Coronary artery (tissue), 2 donors: ENCODE measurements around the gene SPAG4.

ENCODE experiments used
- DNase-seq: peaks from one replicate; pipeline ENCODE4 v3.0.0-alpha.2; 2017; ENCODE audit warnings: low spot score
- H3K27ac ChIP-seq, 2 donors: fragments of 200-600 bp; sonication (generic); one replicate each; pipeline ENCODE4 v1.5.1; 2016 to 2019
- H3K4me3 ChIP-seq: fragments of 200-600 bp; sonication (generic); 2 replicates; pipeline ENCODE4 v1.5.1; 2016; ENCODE audit warnings: mild to moderate bottlenecking, moderate library complexity
- TF ChIP-seq, protein P1 (sequence below): fragments of 200-600 bp; sonication (generic); IDR thresholded peaks from one replicate; pipeline ENCODE4 v1.5.1; 2019; ENCODE audit warnings: antibody characterized with exemption

The SPAG4 gene

DNA sequence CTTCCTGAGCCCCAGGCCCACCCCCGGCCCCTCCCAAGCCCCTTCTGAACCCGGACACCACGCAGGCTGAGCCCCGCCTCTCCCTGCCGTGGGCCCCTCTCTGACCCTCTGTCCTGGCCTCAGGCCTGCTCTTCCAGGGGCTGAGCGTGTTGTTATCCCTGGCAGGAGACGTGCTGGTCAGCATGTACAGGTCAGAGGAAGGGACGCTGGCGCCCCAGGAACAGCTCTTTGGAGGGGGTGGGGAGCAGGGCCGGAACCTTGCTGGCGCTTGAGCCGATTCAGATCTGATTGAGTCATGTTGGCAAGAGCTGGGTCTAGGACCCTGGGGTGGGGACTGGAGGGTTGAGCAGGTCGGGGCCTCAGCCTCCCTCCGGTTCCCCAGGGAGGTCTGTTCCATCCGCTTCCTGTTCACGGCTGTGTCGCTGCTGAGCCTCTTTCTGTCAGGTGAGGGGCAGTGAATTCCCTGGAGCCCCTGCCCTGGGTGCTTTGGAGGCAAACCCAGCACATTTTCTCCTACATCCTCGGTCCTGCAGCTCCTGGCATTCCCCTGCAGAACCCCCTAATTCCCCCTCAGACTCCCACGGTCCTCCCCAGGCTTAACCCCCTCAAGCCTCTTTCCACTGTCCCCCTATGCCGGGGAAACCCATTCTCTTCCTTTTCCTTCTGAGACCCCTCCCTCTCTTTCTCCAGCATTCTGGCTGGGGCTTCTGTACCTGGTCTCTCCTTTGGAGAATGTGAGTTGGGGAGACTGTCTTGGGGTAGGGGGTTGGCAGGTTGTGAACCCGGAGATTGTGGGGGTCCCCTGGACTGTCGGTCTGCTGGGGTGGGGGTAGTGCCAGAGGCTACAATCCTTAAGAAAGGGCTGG, 2.0 kb downstream of the SPAG4 start:
- TF ChIP-seq, protein P1, sequence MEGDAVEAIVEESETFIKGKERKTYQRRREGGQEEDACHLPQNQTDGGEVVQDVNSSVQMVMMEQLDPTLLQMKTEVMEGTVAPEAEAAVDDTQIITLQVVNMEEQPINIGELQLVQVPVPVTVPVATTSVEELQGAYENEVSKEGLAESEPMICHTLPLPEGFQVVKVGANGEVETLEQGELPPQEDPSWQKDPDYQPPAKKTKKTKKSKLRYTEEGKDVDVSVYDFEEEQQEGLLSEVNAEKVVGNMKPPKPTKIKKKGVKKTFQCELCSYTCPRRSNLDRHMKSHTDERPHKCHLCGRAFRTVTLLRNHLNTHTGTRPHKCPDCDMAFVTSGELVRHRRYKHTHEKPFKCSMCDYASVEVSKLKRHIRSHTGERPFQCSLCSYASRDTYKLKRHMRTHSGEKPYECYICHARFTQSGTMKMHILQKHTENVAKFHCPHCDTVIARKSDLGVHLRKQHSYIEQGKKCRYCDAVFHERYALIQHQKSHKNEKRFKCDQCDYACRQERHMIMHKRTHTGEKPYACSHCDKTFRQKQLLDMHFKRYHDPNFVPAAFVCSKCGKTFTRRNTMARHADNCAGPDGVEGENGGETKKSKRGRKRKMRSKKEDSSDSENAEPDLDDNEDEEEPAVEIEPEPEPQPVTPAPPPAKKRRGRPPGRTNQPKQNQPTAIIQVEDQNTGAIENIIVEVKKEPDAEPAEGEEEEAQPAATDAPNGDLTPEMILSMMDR, result peak; percentile 30
- Histone ChIP-seq H3K27ac (peak overlapping the region; percentile 1 to 90), H3K4me3 (peak overlapping the region; percentile 79)
- DNase-seq, result peak; percentile 81

DNA sequence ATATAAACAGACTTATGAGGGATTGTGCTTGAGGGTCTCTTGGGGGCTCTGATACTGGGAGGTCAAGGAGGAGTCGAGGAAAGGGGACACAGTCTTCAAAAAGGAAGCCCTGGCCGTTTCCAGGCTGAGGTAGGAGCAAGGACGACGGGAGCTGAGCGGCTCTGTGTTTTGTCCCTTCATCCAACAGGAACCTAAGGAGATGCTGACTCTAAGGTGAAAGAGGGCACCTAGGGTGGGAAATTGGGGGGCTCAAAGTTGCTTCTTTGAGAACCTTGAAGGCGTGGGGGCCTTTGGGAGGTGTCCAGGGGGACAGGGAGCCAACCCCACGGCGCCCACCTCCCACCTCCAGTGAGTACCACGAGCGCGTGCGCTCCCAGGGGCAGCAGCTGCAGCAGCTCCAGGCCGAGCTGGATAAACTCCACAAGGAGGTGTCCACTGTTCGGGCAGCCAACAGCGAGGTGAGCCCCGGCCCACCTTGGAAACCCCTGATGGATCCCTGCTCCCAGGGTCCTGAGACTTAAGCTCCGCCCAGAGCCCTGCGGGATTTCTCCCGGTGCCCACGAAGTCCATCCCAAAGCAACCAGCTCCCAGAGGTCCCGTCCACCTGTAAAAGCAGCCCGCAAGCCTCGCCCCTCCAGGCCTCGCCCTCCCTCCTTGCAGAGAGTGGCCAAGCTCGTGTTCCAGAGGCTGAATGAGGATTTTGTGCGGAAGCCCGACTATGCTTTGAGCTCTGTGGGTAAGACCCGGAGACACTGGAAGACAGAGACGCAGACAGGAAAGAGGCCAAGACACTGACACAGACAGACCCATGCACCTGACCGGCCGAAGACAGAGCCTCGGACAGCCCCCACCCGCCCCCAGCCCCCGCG, 2.9 kb downstream of the SPAG4 start:
- DNase-seq, result peak; percentile 76
- Histone ChIP-seq H3K4me3 (peak overlapping the region; percentile 79), H3K27ac (peak overlapping the region; percentile 25 to 90)
- TF ChIP-seq, protein P1, result no peak

DNA sequence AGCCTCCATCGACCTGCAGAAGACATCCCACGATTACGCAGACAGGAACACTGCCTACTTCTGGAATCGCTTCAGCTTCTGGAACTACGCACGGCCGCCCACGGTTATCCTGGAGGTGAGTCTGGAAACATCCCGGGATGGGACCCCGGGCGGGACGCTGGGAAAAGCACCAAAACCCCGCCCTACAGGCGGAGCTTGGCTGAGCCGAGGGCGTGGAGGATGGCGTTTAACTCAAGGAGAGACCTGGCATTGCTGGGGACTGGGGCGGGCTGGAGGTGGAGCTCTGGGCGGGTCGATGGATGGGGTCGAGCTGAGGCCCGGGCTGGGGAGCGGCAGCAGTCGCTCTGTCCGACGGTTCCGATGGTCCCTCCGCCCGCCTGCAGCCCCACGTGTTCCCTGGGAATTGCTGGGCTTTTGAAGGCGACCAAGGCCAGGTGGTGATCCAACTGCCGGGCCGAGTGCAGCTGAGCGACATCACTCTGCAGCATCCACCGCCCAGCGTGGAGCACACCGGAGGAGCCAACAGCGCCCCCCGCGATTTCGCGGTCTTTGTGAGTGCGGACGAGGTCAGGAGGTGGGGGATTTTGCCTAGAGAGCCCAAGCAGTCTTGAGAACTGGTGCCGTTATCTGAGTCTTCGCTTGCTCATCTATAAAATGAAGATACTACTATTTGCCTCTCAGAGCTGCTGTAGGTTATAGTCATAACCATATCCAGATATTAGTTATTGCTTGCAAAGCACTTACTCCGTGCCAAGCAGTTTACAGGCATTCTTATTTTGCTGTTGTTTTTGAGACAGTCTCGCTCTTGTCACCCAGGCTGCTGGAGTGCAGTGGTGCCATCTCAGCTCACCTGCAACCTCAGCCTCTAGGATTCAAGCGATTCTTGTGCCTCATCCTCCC, 3.8 kb downstream of the SPAG4 start:
- Histone ChIP-seq H3K4me3 (peak overlapping the region; percentile 79), H3K27ac (peak overlapping the region in 1 of 2 donors; percentile 90)
- TF ChIP-seq, protein P1, result no peak
- DNase-seq, result peak; percentile 86

DNA sequence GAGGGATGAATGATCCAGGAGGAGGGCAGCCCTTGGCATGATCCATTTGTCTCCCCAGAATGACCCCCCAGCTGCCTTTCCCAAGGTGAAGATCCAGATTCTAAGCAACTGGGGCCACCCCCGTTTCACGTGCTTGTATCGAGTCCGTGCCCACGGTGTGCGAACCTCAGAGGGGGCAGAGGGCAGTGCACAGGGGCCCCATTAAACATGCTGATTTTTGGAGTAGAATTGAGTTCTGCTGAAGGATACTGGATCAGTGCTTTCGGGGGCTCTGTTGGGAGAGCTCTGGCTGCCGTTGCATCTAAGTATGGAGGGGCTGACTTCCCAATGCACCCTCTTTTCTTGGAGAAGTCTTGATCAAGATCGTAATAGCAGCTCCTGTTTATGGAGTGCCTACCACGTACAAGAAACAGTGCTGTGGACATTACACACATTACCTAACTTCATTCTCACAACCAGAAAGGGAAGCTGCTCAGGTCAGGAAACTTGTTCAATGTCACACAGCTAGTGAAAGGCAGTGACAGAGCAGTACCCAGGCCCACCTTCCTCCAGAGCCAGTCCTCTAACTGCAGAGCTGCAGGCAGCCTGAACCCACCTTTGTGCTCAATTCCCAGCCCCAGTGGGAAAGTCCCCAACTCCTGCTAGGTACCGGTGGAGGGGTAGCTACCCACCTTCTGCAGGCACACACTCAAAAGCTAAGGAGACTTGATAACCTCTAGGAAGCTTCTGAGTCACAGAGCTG, 5.4 kb downstream of the SPAG4 start:
- H3K27ac ChIP-seq, result no peak overlapping the region
- TF ChIP-seq, protein P1, result no peak
- peak; percentile 72 for DNase-seq
- H3K4me3 ChIP-seq, result no peak overlapping the region

DNA sequence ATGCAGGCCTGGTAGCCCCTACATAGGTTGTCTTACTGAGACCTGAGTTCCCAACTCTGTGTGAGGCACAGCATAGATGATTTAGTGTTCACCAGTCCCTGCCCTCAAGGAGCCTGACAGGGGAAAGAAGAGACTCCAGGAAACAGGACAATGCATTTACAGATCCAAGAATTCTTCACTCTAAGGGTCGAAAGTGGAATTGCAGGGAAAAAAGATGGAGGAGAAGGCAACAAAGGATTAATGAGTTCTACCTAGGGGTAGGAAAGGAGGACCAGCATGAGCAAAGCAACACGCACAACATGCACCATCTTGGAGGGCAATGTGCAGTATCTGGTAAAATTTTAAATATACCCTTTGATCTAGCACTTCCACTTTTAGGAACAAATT, 5.9 kb downstream of the SPAG4 start:
- TF ChIP-seq, protein P1, result no peak
- DNase-seq, result peak; percentile 41

More for the DNA sequence above, 5.9 kb downstream of the SPAG4 start:
- Histone ChIP-seq H3K4me3 (no peak overlapping the region), H3K27ac (no peak overlapping the region)
